Colonic mucosa (tissue), 4 donors: Measurements from ENCODE around the gene PEPD. TPM values are rescaled to one million over a fixed set of nuclear protein-coding genes. Genes with fewer than 3 reads are reported as not detected.

Source experiments
- DNase-seq: peaks from one replicate; pipeline ENCODE4 v3.0.0-alpha.2; 2020
- H3K27ac ChIP-seq: fragments of 200-600 bp; one replicate; pipeline ENCODE4 v1.8.0; 2021
- H3K27me3 ChIP-seq: fragments of 200-600 bp; one replicate; pipeline ENCODE4 v1.8.0; 2021
- H3K36me3 ChIP-seq: fragments of 200-600 bp; one replicate; pipeline ENCODE4 v1.8.0; 2021
- H3K4me1 ChIP-seq: fragments of 200-600 bp; one replicate; pipeline ENCODE4 v1.8.0; 2021; ENCODE audit warnings: mild to moderate bottlenecking
- H3K4me3 ChIP-seq: fragments of 200-600 bp; one replicate; pipeline ENCODE4 v1.8.0; 2021
- H3K9ac ChIP-seq, 2 donors: one replicate each; pipeline ENCODE4 v1.7.0; 2013; ENCODE audit warnings: control low read depth in 2 of 2, low read depth in 2 of 2, low read length in 2 of 2
- H3K9me3 ChIP-seq: fragments of 200-600 bp; one replicate; pipeline ENCODE4 v1.8.0; 2021
- intact Hi-C: fragments of 100-400 bp; cut with DNase I; formaldehyde crosslinking; loops from one replicate; pipeline ENCODE4 v1.14.1; 2022
- total RNA-seq, 2 donors: library from RNA; stranded (reverse); fragmentation: NEBNext Ultra II Directional in 1 of 2; extraction: Animal tissue kit (Norgen Biotek cat#: 25700) in 1 of 2; gene quantifications; one replicate each; pipeline ENCODE4 v1.2.1, GENCODE V29; 2021
- TF ChIP-seq, protein P1 (sequence below): fragments of 200-600 bp; IDR thresholded peaks from one replicate; pipeline ENCODE4 v1.8.0; 2022; ENCODE audit warnings: antibody characterized with exemption, mild to moderate bottlenecking
- donor health status: healthy.
- donor health status: DM: no; HTN: no; CAD: no.
- donor health status: DM: no; HTN: no; CAD: no.

Gene PEPD
- total RNA-seq, 2 donors from 2014 or later: 47.9 to 71.4 TPM

DNA sequence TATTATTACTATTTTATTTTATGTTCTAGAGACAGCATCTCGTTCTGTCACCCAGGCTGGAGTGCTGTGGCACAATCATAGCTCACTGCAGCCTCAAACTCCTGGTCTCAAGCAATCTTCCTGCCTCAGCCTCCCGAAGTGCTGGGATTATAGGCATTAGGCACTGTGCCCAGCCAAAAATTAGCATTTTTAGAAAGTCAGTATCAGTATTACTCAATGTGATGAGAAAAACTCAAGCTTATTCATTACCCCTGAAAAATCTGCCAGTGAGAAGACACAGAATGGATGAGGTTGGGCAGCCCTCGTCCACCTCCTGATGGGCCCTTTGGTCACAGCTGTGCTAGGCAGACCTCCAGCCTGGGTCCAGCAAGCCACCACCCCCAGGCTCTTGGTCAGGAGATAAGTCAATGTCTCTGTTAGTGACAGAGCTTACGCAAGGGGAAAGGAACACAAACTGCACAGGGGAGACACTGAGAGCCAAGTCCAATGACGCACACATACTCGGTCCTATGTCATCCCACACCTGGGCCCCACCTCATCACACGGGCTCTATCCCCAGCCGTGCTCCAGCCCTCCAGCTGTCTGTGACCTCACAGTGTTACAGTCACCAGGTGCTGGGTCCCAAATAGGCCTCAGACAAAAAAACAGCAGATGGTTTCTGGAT, 19.8 kb downstream of the PEPD start:
- no peaks in the 10 kb centered on the region for H3K9me3 ChIP-seq
- H3K4me1 ChIP-seq: no peaks in the 10 kb centered on the region
- no peak overlapping the region for H3K4me3 ChIP-seq
- no peak overlapping the region for H3K9ac ChIP-seq
- H3K27ac ChIP-seq: no peak overlapping the region
- intact Hi-C loops: no loop called here
- no peaks in the 10 kb centered on the region for H3K27me3 ChIP-seq
- DNase-seq: no peak
- no peaks in the 10 kb centered on the region for H3K36me3 ChIP-seq
- TF ChIP-seq, protein P1, sequence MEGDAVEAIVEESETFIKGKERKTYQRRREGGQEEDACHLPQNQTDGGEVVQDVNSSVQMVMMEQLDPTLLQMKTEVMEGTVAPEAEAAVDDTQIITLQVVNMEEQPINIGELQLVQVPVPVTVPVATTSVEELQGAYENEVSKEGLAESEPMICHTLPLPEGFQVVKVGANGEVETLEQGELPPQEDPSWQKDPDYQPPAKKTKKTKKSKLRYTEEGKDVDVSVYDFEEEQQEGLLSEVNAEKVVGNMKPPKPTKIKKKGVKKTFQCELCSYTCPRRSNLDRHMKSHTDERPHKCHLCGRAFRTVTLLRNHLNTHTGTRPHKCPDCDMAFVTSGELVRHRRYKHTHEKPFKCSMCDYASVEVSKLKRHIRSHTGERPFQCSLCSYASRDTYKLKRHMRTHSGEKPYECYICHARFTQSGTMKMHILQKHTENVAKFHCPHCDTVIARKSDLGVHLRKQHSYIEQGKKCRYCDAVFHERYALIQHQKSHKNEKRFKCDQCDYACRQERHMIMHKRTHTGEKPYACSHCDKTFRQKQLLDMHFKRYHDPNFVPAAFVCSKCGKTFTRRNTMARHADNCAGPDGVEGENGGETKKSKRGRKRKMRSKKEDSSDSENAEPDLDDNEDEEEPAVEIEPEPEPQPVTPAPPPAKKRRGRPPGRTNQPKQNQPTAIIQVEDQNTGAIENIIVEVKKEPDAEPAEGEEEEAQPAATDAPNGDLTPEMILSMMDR: no peak

DNA sequence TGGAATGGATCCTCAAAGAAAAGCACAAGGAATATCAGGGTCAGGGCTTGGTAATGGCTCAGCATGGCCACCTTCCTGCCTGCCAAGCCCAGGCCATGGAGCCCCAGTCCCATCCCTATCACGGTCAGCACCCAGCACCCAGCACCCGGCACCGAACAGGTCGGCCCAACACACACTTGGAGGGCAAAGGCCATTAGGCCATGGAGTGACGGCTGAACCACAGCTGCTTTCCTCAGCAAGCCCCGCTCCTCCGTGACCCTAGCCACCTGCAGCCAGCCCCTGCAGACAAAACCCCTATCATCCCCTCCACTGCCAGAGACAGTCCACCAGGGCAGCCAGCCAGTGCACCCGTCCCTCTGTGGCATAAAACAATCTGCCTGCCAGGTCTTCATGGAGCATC, 20.6 kb downstream of the PEPD start:
- Histone ChIP-seq H3K27ac (no peak overlapping the region), H3K4me3 (no peak overlapping the region), H3K4me1 (no peaks in the 10 kb centered on the region), H3K36me3 (no peaks in the 10 kb centered on the region), H3K27me3 (no peaks in the 10 kb centered on the region), H3K9me3 (no peaks in the 10 kb centered on the region), H3K9ac (no peak overlapping the region)
- intact Hi-C loops: no loop called here
- no peak for DNase-seq
- TF ChIP-seq, protein P1: no peak

DNA sequence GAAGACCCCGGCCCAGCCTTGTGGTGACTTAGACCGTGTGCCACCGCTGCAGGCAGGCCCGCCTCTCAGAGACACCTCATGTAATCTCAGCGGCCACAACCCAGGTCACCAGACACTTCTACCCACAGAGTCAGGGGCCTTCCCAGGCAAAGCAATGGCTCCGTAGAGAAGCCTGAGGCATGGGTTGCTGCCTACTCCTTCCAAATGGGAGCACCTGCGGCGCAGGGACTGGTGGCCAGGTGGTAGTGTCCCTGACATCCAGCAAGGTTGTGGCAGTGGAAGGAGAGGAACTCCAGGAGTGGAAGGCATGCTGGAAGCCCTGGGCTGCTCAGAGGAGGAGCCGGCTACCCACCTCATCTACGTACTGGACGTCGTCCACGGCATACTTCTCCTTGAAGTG, 21.0 kb downstream of the PEPD start:
- Histone ChIP-seq H3K9me3 (no peaks in the 10 kb centered on the region), H3K27me3 (no peaks in the 10 kb centered on the region), H3K36me3 (no peaks in the 10 kb centered on the region), H3K27ac (no peak overlapping the region), H3K4me3 (no peak overlapping the region), H3K4me1 (no peaks in the 10 kb centered on the region), H3K9ac (no peak overlapping the region)
- DNase-seq: no peak
- intact Hi-C loops: no loop called here
- TF ChIP-seq, protein P1: no peak

GRCh38 chr19:33499671-33500506, 21.7 kb downstream of the PEPD start:
- intact Hi-C loops: no loop called here
- Histone ChIP-seq H3K4me1 (no peaks in the 10 kb centered on the region), H3K9ac (no peak overlapping the region), H3K4me3 (no peak overlapping the region), H3K36me3 (no peaks in the 10 kb centered on the region), H3K27ac (no peak overlapping the region), H3K9me3 (no peaks in the 10 kb centered on the region), H3K27me3 (no peaks in the 10 kb centered on the region)
- TF ChIP-seq, protein P1: no peak
- DNase-seq: no peak

GRCh38 chr19:33499248-33499647, 22.3 kb downstream of the PEPD start:
- DNase-seq: no peak
- H3K27me3 ChIP-seq: no peaks in the 10 kb centered on the region
- no peaks in the 10 kb centered on the region for H3K9me3 ChIP-seq
- H3K27ac ChIP-seq: no peak overlapping the region
- no peak overlapping the region for H3K9ac ChIP-seq
- intact Hi-C loops: no loop called here
- no peaks in the 10 kb centered on the region for H3K4me1 ChIP-seq
- TF ChIP-seq, protein P1: no peak
- H3K36me3 ChIP-seq: no peaks in the 10 kb centered on the region
- no peak overlapping the region for H3K4me3 ChIP-seq
